Muscle layer of colon (tissue), 2 donors: ENCODE results near the gene SUZ12.
"Not testable (repeated sequence)": the region's sequence is repeated elsewhere in the genome, so short reads cannot be mapped to it uniquely, and the experiment has no call there.

Experiments used
- H3K27ac ChIP-seq: one replicate; pipeline ENCODE4 v1.7.0; 2013; ENCODE audit warnings: low read depth, mild to moderate bottlenecking, low read length, moderate library complexity
- H3K27me3 ChIP-seq, 2 donors: one replicate each; pipeline ENCODE4 v1.7.0; 2013; ENCODE audit warnings: low read length in 2 of 2, mild to moderate bottlenecking in 2 of 2; ENCODE audit not compliant: insufficient read depth in 2 of 2, control insufficient read depth in 1 of 2
- H3K36me3 ChIP-seq: one replicate; pipeline ENCODE4 v1.7.0; 2013; ENCODE audit warnings: mild to moderate bottlenecking, low read length; ENCODE audit not compliant: insufficient read depth
- H3K4me1 ChIP-seq: one replicate; pipeline ENCODE4 v1.7.0; 2013; ENCODE audit warnings: mild to moderate bottlenecking, low read length; ENCODE audit not compliant: insufficient read depth
- H3K4me3 ChIP-seq, 2 donors: one replicate each; pipeline ENCODE4 v1.7.0; 2013; ENCODE audit warnings: low read length in 2 of 2, low read depth in 1 of 2, mild to moderate bottlenecking in 1 of 2, moderate library complexity in 1 of 2
- H3K9ac ChIP-seq: one replicate; pipeline ENCODE4 v1.7.0; 2013; ENCODE audit warnings: low read length
- H3K9me3 ChIP-seq: one replicate; pipeline ENCODE4 v1.7.0; 2013; ENCODE audit warnings: mild to moderate bottlenecking, low read length
- donor health status: abdominal sarcoma.
- donor health status: Adenocarcinoma of cecum.

Gene SUZ12

GRCh38 chr17:32016231-32016630 lies 79.4 kb downstream of the SUZ12 start:
- Histone ChIP-seq H3K27ac (no peak overlapping the region), H3K36me3 (peaks cover 11% of the 10 kb centered on the region), H3K9ac (no peak overlapping the region), H3K4me1 (peaks cover 3% of the 10 kb centered on the region), H3K9me3 (no peaks in the 10 kb centered on the region), H3K27me3 (no peaks in the 10 kb centered on the region), H3K4me3 (no peak overlapping the region)

- H3K4me3 ChIP-seq: no peak overlapping the region
- H3K27me3 ChIP-seq: no peaks in the 10 kb centered on the region
- no peak overlapping the region for H3K9ac ChIP-seq
- H3K27ac ChIP-seq: no peak overlapping the region
- H3K9me3 ChIP-seq: no peaks in the 10 kb centered on the region
- H3K4me1 ChIP-seq: peaks cover 5% of the 10 kb centered on the region
- peaks cover 16% of the 10 kb centered on the region for H3K36me3 ChIP-seq
Measured at GRCh38 chr17:32019228-32019627, 82.4 kb downstream of the SUZ12 start.

GRCh38 chr17:32020943-32021614 lies 84.3 kb downstream of the SUZ12 start:
- Histone ChIP-seq H3K27ac (no peak overlapping the region), H3K27me3 (no peaks in the 10 kb centered on the region), H3K4me1 (peaks cover 5% of the 10 kb centered on the region), H3K36me3 (peaks cover 16% of the 10 kb centered on the region), H3K9ac (no peak overlapping the region), H3K4me3 (no peak overlapping the region), H3K9me3 (no peaks in the 10 kb centered on the region)

- Histone ChIP-seq H3K27ac (no peak overlapping the region), H3K4me3 (no peak overlapping the region), H3K4me1 (peaks cover 5% of the 10 kb centered on the region), H3K9me3 (no peaks in the 10 kb centered on the region), H3K9ac (no peak overlapping the region), H3K36me3 (peaks cover 16% of the 10 kb centered on the region), H3K27me3 (no peaks in the 10 kb centered on the region)
Measured at GRCh38 chr17:32021615-32021955, 84.8 kb downstream of the SUZ12 start.

GRCh38 chr17:32022554-32022953 lies 85.7 kb downstream of the SUZ12 start:
- peaks cover 14% of the 10 kb centered on the region for H3K36me3 ChIP-seq
- not testable (repeated sequence) for H3K27ac ChIP-seq, H3K27me3 ChIP-seq, H3K9ac ChIP-seq, H3K9me3 ChIP-seq, H3K4me3 ChIP-seq, H3K4me1 ChIP-seq

GRCh38 chr17:32027271-32027670 lies 90.5 kb downstream of the SUZ12 start:
- H3K4me3 ChIP-seq, H3K27me3 ChIP-seq, H3K9ac ChIP-seq, H3K9me3 ChIP-seq, H3K4me1 ChIP-seq, H3K36me3 ChIP-seq, H3K27ac ChIP-seq: not testable (repeated sequence)

- no peaks in the 10 kb centered on the region for H3K9me3 ChIP-seq
- H3K36me3 ChIP-seq: peaks cover 23% of the 10 kb centered on the region
Measured at GRCh38 chr17:32033223-32033622, 96.4 kb downstream of the SUZ12 start.

GRCh38 chr17:32033812-32034211 lies 97.0 kb downstream of the SUZ12 start:
- not testable (repeated sequence) for H3K27ac ChIP-seq, H3K4me3 ChIP-seq, H3K9me3 ChIP-seq, H3K9ac ChIP-seq, H3K4me1 ChIP-seq, H3K27me3 ChIP-seq
- H3K36me3 ChIP-seq: peaks cover 23% of the 10 kb centered on the region

More at GRCh38 chr17:32033223-32033622, 96.4 kb downstream of the SUZ12 start:
- Histone ChIP-seq H3K4me3 (no peak overlapping the region), H3K9ac (no peak overlapping the region), H3K4me1 (no peaks in the 10 kb centered on the region), H3K27me3 (no peaks in the 10 kb centered on the region), H3K27ac (no peak overlapping the region)

- not testable (repeated sequence) for H3K9ac ChIP-seq, H3K27me3 ChIP-seq, H3K27ac ChIP-seq, H3K4me1 ChIP-seq, H3K4me3 ChIP-seq, H3K9me3 ChIP-seq
- H3K36me3 ChIP-seq: peaks cover 16% of the 10 kb centered on the region
Measured at GRCh38 chr17:32040246-32040645, 103.4 kb downstream of the SUZ12 start.

GRCh38 chr17:32041306-32041875 lies 104.6 kb downstream of the SUZ12 start:
- H3K9ac ChIP-seq, H3K4me1 ChIP-seq, H3K9me3 ChIP-seq, H3K27me3 ChIP-seq, H3K27ac ChIP-seq, H3K4me3 ChIP-seq: not testable (repeated sequence)
- H3K36me3 ChIP-seq: peaks cover 11% of the 10 kb centered on the region

- H3K9ac ChIP-seq, H3K27me3 ChIP-seq, H3K36me3 ChIP-seq: not testable (repeated sequence)
Measured at GRCh38 chr17:32042266-32042665, 105.5 kb downstream of the SUZ12 start.

GRCh38 chr17:32045611-32046010 lies 108.8 kb downstream of the SUZ12 start:
- not testable (repeated sequence) for H3K36me3 ChIP-seq, H3K27ac ChIP-seq, H3K9ac ChIP-seq, H3K27me3 ChIP-seq, H3K9me3 ChIP-seq, H3K4me1 ChIP-seq, H3K4me3 ChIP-seq

More at GRCh38 chr17:32042266-32042665, 105.5 kb downstream of the SUZ12 start:
- H3K9me3 ChIP-seq, H3K4me3 ChIP-seq, H3K27ac ChIP-seq, H3K4me1 ChIP-seq: not testable (repeated sequence)
